Spleen (tissue), 11 donors: ENCODE results near the gene ELP1. TPM values are rescaled to one million over a fixed set of nuclear protein-coding genes. Genes with fewer than 3 reads are reported as not detected.
"Not testable (repeated sequence)": the region's sequence is repeated elsewhere in the genome, so short reads cannot be mapped to it uniquely, and the experiment has no call there.

Source experiments
- DNase-seq: peaks from one replicate; pipeline ENCODE4 v3.0.0-alpha.2; 2020
- H3K27ac ChIP-seq, 8 donors: fragments of 200-600 bp; sonication (generic) in 7 of 8; 1 replicate in 4 of 8; 2 replicates in 4 of 8; pipeline versions ENCODE4 v1.5.0 to v1.8.0; 2016 to 2021; ENCODE audit warnings: inconsistent platforms in 4 of 8, mild to moderate bottlenecking in 4 of 8, moderate library complexity in 1 of 8
- H3K27me3 ChIP-seq, 7 donors: fragments of 200-600 bp; sonication (generic) in 6 of 7; replicated peaks in 1 of 7; 1 replicate in 4 of 7; 2 replicates in 3 of 7; pipeline versions ENCODE4 v1.5.0 to v1.8.0; 2016 to 2021; ENCODE audit warnings: inconsistent platforms in 3 of 7, mild to moderate bottlenecking in 1 of 7
- H3K36me3 ChIP-seq, 6 donors: fragments of 200-600 bp; sonication (generic) in 5 of 6; 1 replicate in 4 of 6; 2 replicates in 2 of 6; pipeline versions ENCODE4 v1.5.0 to v1.8.0; 2016 to 2021; ENCODE audit warnings: inconsistent platforms in 2 of 6
- H3K4me1 ChIP-seq, 6 donors: fragments of 200-600 bp; sonication (generic) in 5 of 6; 1 replicate in 3 of 6; 2 replicates in 3 of 6; pipeline versions ENCODE4 v1.5.0 to v1.8.0; 2016 to 2021; ENCODE audit warnings: inconsistent platforms in 3 of 6
- H3K4me3 ChIP-seq, 8 donors: fragments of 200-600 bp; sonication (generic) in 7 of 8; 1 replicate in 4 of 8; 2 replicates in 4 of 8; pipeline versions ENCODE4 v1.5.0 to v1.8.0; 2016 to 2021; ENCODE audit warnings: inconsistent platforms in 4 of 8, mild to moderate bottlenecking in 4 of 8, moderate library complexity in 2 of 8
- H3K9me3 ChIP-seq, 8 donors: fragments of 200-600 bp; sonication (generic) in 7 of 8; 1 replicate in 4 of 8; 2 replicates in 4 of 8; pipeline versions ENCODE4 v1.5.0 to v1.8.0; 2016 to 2021; ENCODE audit warnings: inconsistent platforms in 4 of 8
- CTCF ChIP-seq, 11 experiments: fragments of 200-600 bp in 7 of 11; fragments of 450-650 bp in 4 of 11; sonication (generic) in 4 of 11; IDR thresholded peaks in 8 of 11; conservative IDR thresholded peaks in 3 of 11; 1 replicate in 7 of 11; 2 replicates in 4 of 11; pipeline versions ENCODE4 v1.4.0 to v1.8.0; 2016 to 2021; ENCODE audit warnings: antibody characterized with exemption in 11 of 11, inconsistent platforms in 4 of 11, mild to moderate bottlenecking in 1 of 11
- POLR2A ChIP-seq, 3 donors: fragments of 450-650 bp; IDR thresholded peaks; one replicate each; pipeline ENCODE4 v1.5.1; 2017; ENCODE audit warnings: antibody characterized with exemption in 3 of 3, mild to moderate bottlenecking in 1 of 3
- POLR2AphosphoS5 ChIP-seq, 3 donors: sonication (generic); formaldehyde crosslinking; IDR thresholded peaks; one replicate each; pipeline ENCODE4 v1.5.1; 2017; ENCODE audit warnings: antibody characterized with exemption in 3 of 3
- WGBS, 5 donors: extraction: QIAGEN DNeasy Blood & Tissue Kit in 3 of 5; methylation state at CpG; one replicate each; pipeline versions ENCODE4 v1.1.5 to v1.1.7; 2013 to 2018; 5-methylcytosine and 5-hydroxymethylcytosine counted together
- intact Hi-C: fragments of 100-400 bp; cut with DNase I; formaldehyde crosslinking; loops from one replicate; pipeline ENCODE4 v1.15.0; 2023; ENCODE audit warnings: low total_unique reads
- polyA plus RNA-seq, 3 donors: library from polyadenylated mRNA; stranded (reverse); fragments of 200-250 nt; gene quantifications; one replicate each; pipeline ENCODE4 v1.2.1, GENCODE V29; 2013
- total RNA-seq, 7 donors: library from RNA; depleted of rRNA in 3 of 7; stranded (reverse); fragments of >200 nt in 3 of 7; fragmentation: NEBNext Ultra II Directional in 4 of 7; extraction: Animal tissue kit (Norgen Biotek cat#: 25700) in 4 of 7; gene quantifications; one replicate each; pipeline versions ENCODE4 v1.1.0 to v1.2.1, GENCODE V29; 2016 to 2021
- donor health status: healthy with polysubstance abuse.
- donor health status: DM: no; HTN: no; CAD: no; lungs with moderate emphysema.
- donor health status: DM: no; HTN: no; CAD: no.
- donor health status: Bipolar disorder and iron deficiency.
- donor health status: healthy.
- donor health status: DM: no; HTN: no; CAD: no.
- donor health status: DM: yes; HTN: yes; CAD: no.

Gene ELP1
- total and polyA plus RNA-seq, 10 donors: 9.9 to 30.5 (median 17.6) TPM

GRCh38 chr9:108973895-108974294 lies 40.0 kb upstream of the ELP1 start:
- Histone ChIP-seq H3K36me3 (peaks cover 0 to 29% (median 4%) of the 10 kb centered on the region in 6 donors), H3K27ac (peak overlapping the region in 1 of 8 donors; percentile 9), H3K9me3 (peaks cover 0 to 12% (median 3%) of the 10 kb centered on the region in 8 donors), H3K27me3 (no peaks in the 10 kb centered on the region), H3K4me3 (no peak overlapping the region), H3K4me1 (peaks cover 0 to 14% (median 9%) of the 10 kb centered on the region in 6 donors)
- WGBS, 5 donors: 60 to 86% (median 72%) methylated on average over 5 of the region's 5 CpGs
- TF ChIP-seq POLR2AphosphoS5 (IDR thresholded peaks at IDR 0.05) (no peak), CTCF (IDR thresholded peaks at IDR 0.05 in 8 of 11, conservative IDR thresholded peaks at IDR 0.05 in 3 of 11) (no peak), POLR2A (IDR thresholded peaks at IDR 0.05) (no peak)
- intact Hi-C loops: no loop called here
- DNase-seq: no peak

GRCh38 chr9:108972626-108973209 lies 38.8 kb upstream of the ELP1 start:
- H3K4me3 ChIP-seq: no peak overlapping the region
- TF ChIP-seq CTCF (IDR thresholded peaks at IDR 0.05 in 8 of 11, conservative IDR thresholded peaks at IDR 0.05 in 3 of 11): no peak
- TF ChIP-seq POLR2A (IDR thresholded peaks at IDR 0.05): no peak
- TF ChIP-seq POLR2AphosphoS5 (IDR thresholded peaks at IDR 0.05): no peak
- no peak for DNase-seq
- H3K9me3 ChIP-seq: peaks cover 0 to 12% (median 3%) of the 10 kb centered on the region in 8 donors
- peaks cover 0 to 23% (median 0%) of the 10 kb centered on the region in 6 donors for H3K36me3 ChIP-seq
- intact Hi-C loops: no loop called here
- H3K4me1 ChIP-seq: peaks cover 0 to 14% (median 9%) of the 10 kb centered on the region in 6 donors
- H3K27ac ChIP-seq: no peak overlapping the region
- 61 to 91% (median 90%) methylated on average over 2 of the region's 2 CpGs for WGBS, 5 donors
- H3K27me3 ChIP-seq: no peaks in the 10 kb centered on the region

- no peak for DNase-seq
- H3K4me3 ChIP-seq: no peak overlapping the region
- no peaks in the 10 kb centered on the region for H3K27me3 ChIP-seq
- peaks cover 0 to 14% (median 9%) of the 10 kb centered on the region in 6 donors for H3K4me1 ChIP-seq
- 54 to 86% (median 84%) methylated on average over 3 of the region's 3 CpGs for WGBS, 5 donors
- intact Hi-C loops: no loop called here
- H3K9me3 ChIP-seq: peaks cover 0 to 12% (median 3%) of the 10 kb centered on the region in 8 donors
- H3K27ac ChIP-seq: no peak overlapping the region
- TF ChIP-seq CTCF (IDR thresholded peaks at IDR 0.05 in 8 of 11, conservative IDR thresholded peaks at IDR 0.05 in 3 of 11) (no peak), POLR2AphosphoS5 (IDR thresholded peaks at IDR 0.05) (no peak), POLR2A (IDR thresholded peaks at IDR 0.05) (no peak)
- peaks cover 0 to 23% (median 0%) of the 10 kb centered on the region in 6 donors for H3K36me3 ChIP-seq
These were observed 38.3 kb upstream of the ELP1 start for GRCh38 chr9:108972186-108972585.

- H3K4me1 ChIP-seq: peaks cover 0 to 14% (median 9%) of the 10 kb centered on the region in 6 donors
- H3K4me3 ChIP-seq, H3K27me3 ChIP-seq, H3K27ac ChIP-seq, DNase-seq, intact Hi-C loops: not testable (repeated sequence)
- WGBS, 5 donors: 97 to 98% (median 98%) methylated on average over 2 of the region's 2 CpGs
- H3K36me3 ChIP-seq: peaks cover 0 to 21% (median 0%) of the 10 kb centered on the region in 6 donors
- peaks cover 0 to 12% (median 3%) of the 10 kb centered on the region in 8 donors for H3K9me3 ChIP-seq
These were observed 37.5 kb upstream of the ELP1 start for GRCh38 chr9:108971392-108971791.
